ENCODE data around the gene G3BP1. TPM values are rescaled to one million over a fixed set of nuclear protein-coding genes. Genes with fewer than 3 reads are reported as not detected.

The G3BP1 gene
- total RNA-seq, 1 experiment from 2014 or later, result 400 TPM

DNA sequence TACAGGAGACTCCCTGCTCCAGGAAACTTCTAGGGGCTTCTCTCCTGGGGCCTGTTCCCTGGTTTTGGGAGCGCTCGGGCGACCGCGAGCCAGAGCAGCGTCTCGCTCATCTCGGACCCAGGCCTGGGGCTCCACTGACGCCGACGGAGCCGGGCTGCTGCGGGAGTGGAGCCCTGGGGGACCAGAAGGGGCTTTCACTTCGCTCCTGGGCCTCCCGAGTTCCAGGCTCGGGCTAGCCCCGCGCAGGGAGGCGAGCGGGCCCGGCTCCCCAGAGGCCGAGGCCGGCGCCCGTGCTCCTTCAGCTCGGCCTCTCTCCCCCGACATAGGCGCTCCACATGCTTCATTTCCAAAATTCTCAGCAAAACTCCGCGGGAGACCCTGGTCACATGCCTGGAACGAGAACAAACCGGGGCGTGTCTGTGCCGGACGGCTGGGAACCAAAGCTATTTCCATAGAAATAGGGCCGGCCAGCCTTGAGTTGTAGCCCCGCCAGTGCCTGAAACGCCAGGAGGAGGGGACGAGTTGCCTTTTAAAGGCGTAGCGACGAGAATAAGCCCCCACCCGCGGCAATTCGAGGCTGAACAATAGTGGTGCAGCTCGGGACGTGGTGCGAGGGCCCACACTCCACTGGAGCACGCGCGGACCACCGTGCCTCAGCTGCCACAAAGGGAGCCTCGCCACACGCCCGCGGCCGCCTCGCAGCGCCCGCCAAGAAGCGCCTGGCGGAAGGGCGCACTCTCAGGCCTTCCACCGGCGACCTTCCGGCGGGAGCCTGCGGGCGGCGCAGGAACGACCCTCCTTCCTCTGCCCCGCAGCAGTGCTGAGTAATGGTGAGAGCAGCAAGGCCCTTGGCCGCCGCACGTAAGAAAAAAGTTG lies 1.1 kb upstream of the G3BP1 start (continued):
- TF ChIP-seq, protein P1, sequence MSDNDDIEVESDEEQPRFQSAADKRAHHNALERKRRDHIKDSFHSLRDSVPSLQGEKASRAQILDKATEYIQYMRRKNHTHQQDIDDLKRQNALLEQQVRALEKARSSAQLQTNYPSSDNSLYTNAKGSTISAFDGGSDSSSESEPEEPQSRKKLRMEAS (CRISPR knock-in tag; IDR thresholded peaks at IDR 0.05), result peak; percentile 92
- TF ChIP-seq ZNF416 (CRISPR knock-in tag; IDR thresholded peaks at IDR 0.05) (no peak; the same call in 1 of the 2 replicates), GABPB1 (CRISPR knock-in tag; IDR thresholded peaks at IDR 0.05) (no peak), GRHL2 (CRISPR knock-in tag; IDR thresholded peaks at IDR 0.05; ENCODE audit: insufficient replicate concordance, severe bottlenecking) (no peak), EMX1 (CRISPR knock-in tag; IDR thresholded peaks at IDR 0.05) (no peak; the same call in 1 of the 2 replicates), ZNF671 (CRISPR knock-in tag; IDR thresholded peaks at IDR 0.05) (no peak)
- TF ChIP-seq, protein P2, sequence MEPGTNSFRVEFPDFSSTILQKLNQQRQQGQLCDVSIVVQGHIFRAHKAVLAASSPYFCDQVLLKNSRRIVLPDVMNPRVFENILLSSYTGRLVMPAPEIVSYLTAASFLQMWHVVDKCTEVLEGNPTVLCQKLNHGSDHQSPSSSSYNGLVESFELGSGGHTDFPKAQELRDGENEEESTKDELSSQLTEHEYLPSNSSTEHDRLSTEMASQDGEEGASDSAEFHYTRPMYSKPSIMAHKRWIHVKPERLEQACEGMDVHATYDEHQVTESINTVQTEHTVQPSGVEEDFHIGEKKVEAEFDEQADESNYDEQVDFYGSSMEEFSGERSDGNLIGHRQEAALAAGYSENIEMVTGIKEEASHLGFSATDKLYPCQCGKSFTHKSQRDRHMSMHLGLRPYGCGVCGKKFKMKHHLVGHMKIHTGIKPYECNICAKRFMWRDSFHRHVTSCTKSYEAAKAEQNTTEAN (CRISPR knock-in tag; IDR thresholded peaks at IDR 0.05), result 0 out of 2 replicates have a peak, but pooled peaks have one; percentile 62
- TF ChIP-seq, protein P3, sequence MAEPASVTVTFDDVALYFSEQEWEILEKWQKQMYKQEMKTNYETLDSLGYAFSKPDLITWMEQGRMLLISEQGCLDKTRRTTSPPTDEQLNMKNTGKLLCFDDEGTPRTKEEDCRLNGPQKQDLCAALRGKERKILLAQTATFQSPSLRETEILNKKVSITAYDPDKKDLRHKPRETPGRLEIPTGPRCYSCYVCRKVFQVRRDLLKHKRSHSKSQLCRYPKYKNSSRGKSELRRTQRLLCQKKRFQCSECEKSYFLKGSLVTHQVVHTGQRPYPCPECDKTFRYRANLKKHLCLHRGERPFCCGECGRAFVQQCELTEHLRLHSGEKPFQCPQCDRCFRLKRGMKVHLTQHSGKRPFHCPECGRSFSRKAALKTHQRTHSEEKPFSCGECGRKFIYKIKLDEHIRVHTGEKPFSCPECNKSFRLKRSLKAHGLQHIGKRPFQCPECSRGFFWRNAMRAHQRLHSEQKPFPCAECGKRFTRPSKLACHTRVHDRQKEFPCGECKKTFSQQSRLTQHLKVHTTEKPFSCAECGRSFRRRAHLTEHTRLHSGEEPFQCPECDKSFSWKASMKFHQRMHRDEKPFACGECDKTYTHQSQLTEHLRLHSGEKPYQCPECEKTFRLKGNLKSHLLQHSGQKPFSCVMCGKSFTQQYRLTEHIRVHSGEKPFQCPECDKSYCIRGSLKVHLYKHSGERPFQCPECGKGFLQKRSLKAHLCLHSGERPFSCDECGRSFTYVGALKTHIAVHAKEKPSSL (CRISPR knock-in tag; conservative IDR thresholded peaks at IDR 0.05), result no peak
- TF ChIP-seq, protein P4, sequence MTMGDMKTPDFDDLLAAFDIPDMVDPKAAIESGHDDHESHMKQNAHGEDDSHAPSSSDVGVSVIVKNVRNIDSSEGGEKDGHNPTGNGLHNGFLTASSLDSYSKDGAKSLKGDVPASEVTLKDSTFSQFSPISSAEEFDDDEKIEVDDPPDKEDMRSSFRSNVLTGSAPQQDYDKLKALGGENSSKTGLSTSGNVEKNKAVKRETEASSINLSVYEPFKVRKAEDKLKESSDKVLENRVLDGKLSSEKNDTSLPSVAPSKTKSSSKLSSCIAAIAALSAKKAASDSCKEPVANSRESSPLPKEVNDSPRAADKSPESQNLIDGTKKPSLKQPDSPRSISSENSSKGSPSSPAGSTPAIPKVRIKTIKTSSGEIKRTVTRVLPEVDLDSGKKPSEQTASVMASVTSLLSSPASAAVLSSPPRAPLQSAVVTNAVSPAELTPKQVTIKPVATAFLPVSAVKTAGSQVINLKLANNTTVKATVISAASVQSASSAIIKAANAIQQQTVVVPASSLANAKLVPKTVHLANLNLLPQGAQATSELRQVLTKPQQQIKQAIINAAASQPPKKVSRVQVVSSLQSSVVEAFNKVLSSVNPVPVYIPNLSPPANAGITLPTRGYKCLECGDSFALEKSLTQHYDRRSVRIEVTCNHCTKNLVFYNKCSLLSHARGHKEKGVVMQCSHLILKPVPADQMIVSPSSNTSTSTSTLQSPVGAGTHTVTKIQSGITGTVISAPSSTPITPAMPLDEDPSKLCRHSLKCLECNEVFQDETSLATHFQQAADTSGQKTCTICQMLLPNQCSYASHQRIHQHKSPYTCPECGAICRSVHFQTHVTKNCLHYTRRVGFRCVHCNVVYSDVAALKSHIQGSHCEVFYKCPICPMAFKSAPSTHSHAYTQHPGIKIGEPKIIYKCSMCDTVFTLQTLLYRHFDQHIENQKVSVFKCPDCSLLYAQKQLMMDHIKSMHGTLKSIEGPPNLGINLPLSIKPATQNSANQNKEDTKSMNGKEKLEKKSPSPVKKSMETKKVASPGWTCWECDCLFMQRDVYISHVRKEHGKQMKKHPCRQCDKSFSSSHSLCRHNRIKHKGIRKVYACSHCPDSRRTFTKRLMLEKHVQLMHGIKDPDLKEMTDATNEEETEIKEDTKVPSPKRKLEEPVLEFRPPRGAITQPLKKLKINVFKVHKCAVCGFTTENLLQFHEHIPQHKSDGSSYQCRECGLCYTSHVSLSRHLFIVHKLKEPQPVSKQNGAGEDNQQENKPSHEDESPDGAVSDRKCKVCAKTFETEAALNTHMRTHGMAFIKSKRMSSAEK (CRISPR knock-in tag; IDR thresholded peaks at IDR 0.05; ENCODE audit: borderline replicate concordance), result no peak
- TF ChIP-seq, protein P5, sequence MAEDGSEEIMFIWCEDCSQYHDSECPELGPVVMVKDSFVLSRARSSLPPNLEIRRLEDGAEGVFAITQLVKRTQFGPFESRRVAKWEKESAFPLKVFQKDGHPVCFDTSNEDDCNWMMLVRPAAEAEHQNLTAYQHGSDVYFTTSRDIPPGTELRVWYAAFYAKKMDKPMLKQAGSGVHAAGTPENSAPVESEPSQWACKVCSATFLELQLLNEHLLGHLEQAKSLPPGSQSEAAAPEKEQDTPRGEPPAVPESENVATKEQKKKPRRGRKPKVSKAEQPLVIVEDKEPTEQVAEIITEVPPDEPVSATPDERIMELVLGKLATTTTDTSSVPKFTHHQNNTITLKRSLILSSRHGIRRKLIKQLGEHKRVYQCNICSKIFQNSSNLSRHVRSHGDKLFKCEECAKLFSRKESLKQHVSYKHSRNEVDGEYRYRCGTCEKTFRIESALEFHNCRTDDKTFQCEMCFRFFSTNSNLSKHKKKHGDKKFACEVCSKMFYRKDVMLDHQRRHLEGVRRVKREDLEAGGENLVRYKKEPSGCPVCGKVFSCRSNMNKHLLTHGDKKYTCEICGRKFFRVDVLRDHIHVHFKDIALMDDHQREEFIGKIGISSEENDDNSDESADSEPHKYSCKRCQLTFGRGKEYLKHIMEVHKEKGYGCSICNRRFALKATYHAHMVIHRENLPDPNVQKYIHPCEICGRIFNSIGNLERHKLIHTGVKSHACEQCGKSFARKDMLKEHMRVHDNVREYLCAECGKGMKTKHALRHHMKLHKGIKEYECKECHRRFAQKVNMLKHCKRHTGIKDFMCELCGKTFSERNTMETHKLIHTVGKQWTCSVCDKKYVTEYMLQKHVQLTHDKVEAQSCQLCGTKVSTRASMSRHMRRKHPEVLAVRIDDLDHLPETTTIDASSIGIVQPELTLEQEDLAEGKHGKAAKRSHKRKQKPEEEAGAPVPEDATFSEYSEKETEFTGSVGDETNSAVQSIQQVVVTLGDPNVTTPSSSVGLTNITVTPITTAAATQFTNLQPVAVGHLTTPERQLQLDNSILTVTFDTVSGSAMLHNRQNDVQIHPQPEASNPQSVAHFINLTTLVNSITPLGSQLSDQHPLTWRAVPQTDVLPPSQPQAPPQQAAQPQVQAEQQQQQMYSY (CRISPR knock-in tag; IDR thresholded peaks at IDR 0.05), result peak; percentile 22; the same call in 1 of the 2 replicates

DNA sequence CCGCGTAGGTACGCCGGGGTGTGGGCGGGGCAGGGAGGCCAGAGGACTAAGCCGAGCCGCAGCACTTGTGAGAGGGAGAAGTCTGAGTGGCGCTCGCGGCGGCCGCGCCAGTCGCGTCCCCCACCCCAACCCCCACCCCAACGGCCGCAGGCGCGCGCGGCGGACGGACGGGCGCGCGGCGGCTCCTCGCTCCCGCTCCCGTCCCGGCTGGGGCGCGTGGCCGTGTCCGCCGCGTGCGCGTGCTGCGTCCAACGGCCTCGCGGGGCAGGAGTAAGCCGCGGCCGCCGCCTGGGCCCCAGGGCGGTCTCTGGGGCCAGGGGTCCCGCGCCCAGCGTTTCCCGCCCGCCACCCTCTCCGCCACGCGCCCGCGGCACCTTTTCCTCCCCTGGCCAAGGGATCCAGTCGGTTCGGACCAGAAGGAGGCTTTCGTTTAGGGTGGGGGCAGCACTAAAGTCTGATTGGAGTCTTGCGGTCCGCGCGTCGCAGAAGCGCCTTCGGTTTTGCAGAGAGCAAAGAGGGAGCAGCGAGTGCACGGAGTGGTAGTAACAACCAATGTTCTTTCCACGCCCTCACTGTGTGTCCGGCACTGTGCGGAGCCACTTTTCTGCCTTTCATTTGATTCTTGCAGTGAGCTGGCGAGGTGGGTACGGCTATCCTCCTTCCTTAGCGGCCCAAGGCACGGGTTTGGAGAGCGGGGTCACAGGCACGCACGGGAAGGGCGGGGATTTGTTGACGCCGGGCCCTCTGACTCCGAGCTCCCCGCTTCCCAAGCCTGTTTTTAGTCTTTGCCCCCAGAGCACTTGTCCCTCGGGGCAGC lies 483 bp downstream of the G3BP1 start:
- no peaks in the 10 kb centered on the region for H3K27me3 Mint-ChIP-seq (ENCODE audit: low read depth)
- ATAC-seq, result no peak
- H3K36me3 Mint-ChIP-seq, result peaks cover 20% of the 10 kb centered on the region
- H3K9me3 Mint-ChIP-seq, result no peaks in the 10 kb centered on the region
- POLR2A ChIA-PET, result interaction anchor here (0.6 to 3.1 kb wide), 9 partner anchors 11 to 280 kb away, joined by 3 to 27 read pairs (median 3); partner anchors contain the start of gene ATOX1
- peak overlapping the region; percentile 17 for H3K27ac Mint-ChIP-seq
- H3K4me1 Mint-ChIP-seq, result peaks cover 44% of the 10 kb centered on the region
- H3K4me3 Mint-ChIP-seq, result peak overlapping the region; percentile 94
- CTCF ChIA-PET, result interaction anchor here (1.1 to 2.3 kb wide), 5 partner anchors 30 to 113 kb away, joined by 3 to 24 read pairs (median 7); no protein-coding TSS in a partner anchor
- DNase-seq (ENCODE audit: low spot score), result peak; percentile 47
- TF ChIP-seq, protein P6, sequence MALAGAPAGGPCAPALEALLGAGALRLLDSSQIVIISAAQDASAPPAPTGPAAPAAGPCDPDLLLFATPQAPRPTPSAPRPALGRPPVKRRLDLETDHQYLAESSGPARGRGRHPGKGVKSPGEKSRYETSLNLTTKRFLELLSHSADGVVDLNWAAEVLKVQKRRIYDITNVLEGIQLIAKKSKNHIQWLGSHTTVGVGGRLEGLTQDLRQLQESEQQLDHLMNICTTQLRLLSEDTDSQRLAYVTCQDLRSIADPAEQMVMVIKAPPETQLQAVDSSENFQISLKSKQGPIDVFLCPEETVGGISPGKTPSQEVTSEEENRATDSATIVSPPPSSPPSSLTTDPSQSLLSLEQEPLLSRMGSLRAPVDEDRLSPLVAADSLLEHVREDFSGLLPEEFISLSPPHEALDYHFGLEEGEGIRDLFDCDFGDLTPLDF (CRISPR knock-in tag; IDR thresholded peaks at IDR 0.05), result no peak
- TF ChIP-seq NFATC4 (CRISPR knock-in tag; IDR thresholded peaks at IDR 0.05) (no peak), GRHL2 (CRISPR knock-in tag; IDR thresholded peaks at IDR 0.05; ENCODE audit: insufficient replicate concordance, severe bottlenecking) (no peak), NR1H2 (CRISPR knock-in tag; IDR thresholded peaks at IDR 0.05) (no peak), ZNF416 (CRISPR knock-in tag; IDR thresholded peaks at IDR 0.05) (no peak), OVOL2 (CRISPR knock-in tag; IDR thresholded peaks at IDR 0.05; ENCODE audit: borderline replicate concordance) (no peak), SMAD3 (CRISPR knock-in tag; IDR thresholded peaks at IDR 0.05; ENCODE audit: borderline replicate concordance) (no peak)
- TF ChIP-seq, protein P7, sequence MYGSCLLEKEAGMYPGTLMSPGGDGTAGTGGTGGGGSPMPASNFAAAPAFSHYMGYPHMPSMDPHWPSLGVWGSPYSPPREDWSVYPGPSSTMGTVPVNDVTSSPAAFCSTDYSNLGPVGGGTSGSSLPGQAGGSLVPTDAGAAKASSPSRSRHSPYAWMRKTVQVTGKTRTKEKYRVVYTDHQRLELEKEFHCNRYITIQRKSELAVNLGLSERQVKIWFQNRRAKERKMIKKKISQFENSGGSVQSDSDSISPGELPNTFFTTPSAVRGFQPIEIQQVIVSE (CRISPR knock-in tag; IDR thresholded peaks at IDR 0.05; ENCODE audit: borderline replicate concordance), result no peak
- TF ChIP-seq, protein P8, sequence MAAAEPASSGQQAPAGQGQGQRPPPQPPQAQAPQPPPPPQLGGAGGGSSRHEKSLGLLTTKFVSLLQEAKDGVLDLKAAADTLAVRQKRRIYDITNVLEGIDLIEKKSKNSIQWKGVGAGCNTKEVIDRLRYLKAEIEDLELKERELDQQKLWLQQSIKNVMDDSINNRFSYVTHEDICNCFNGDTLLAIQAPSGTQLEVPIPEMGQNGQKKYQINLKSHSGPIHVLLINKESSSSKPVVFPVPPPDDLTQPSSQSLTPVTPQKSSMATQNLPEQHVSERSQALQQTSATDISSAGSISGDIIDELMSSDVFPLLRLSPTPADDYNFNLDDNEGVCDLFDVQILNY (CRISPR knock-in tag; IDR thresholded peaks at IDR 0.05), result no peak

All from WTC11 (cell line).